Epithelial cell of prostate (primary cell): ENCODE results near the gene HOXC12.

ENCODE experiments used
- DNase-seq: peaks from one replicate; pipeline ENCODE4 v3.0.0-alpha.2; 2011; ENCODE audit warnings: low read depth, low spot score
- H3K27ac ChIP-seq: fragments of 450-650 bp; 2 replicates; pipeline ENCODE4 v1.5.1; 2017; ENCODE audit warnings: mild to moderate bottlenecking

HOXC12 gene

DNA sequence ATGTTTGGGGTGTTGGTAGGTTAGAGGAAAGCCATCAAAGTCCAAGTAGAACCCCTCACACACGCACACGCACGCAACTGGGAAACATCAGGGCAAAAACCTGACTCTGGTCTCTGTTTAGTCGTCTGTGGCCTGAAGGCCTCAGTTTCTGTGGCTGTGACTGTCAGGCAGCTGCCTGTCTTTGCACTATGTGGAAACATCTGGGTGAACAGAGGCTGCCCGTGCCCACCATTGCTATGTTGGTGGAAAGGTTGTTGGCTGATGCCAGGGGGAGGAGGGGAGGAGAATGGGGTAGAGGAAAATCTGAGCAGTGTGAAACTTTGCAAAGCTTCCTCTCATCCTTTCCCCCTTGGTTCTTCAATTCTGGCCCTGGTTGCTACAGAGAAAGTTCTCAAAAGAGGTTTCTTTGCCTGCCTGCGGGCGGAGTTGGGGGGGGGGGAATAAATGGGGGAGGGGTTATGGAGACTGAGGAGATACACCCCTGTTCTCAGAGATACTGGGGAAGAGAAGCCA, 37.7 kb downstream of the HOXC12 start:
- no peak overlapping the region for H3K27ac ChIP-seq

DNA sequence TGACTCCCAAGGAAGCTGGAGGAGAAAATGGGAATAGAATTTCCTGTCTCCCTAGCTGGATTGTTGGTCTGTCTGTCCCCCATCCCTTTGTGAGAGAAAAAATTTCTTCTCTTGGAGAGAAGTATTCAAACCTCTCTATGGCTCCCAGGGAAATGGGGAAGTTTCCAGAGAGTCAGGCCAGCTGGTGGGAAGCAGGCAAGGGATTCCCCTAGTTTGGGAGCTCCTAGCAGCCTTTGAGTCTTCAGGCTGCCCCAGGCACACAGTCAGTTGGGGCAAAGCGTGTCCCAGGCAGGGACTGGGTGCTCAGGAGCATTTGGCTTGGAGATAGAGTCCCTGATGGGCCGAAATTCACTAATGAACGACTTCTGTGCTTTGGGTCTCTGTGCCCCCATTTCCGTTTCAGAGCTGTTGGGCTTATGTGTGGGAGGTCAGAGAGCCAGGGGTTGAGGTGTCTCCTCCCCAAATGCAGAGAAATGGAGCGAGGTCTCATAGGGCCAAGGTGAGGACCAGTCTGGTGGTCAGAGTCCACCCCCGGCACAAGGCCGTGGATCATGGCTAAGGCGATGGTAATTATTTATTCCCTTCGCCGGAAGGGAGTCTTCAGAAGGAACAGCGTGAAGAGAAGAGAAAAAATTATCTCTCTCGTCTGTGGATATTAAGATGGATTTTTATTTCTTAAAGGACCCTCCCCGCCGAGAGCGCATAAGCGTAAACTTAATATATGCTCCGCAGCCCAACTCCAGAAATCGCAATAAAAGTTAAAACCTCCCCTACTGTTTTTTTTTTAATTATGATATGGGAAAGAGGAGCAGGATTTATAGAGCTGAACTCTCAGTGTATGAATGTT, 38.7 kb downstream of the HOXC12 start:
- H3K27ac ChIP-seq: no peak overlapping the region
- DNase-seq: no peak

More for the DNA sequence above, 37.7 kb downstream of the HOXC12 start:
- no peak for DNase-seq

DNA sequence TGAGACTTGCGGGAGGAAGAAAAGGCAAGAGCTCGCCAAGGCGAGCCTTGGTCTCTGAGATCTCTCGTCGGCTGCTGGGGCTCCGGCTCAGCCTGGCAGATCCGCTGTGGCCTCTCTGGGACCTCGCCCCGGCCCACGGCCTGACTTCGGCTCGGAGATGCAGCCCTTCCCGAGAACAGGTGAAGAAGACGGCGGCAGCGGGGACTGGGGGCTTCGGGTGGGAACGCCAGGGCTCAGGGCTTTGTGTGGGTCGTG, 39.2 kb downstream of the HOXC12 start:
- DNase-seq: no peak
- H3K27ac ChIP-seq: no peak overlapping the region

DNA sequence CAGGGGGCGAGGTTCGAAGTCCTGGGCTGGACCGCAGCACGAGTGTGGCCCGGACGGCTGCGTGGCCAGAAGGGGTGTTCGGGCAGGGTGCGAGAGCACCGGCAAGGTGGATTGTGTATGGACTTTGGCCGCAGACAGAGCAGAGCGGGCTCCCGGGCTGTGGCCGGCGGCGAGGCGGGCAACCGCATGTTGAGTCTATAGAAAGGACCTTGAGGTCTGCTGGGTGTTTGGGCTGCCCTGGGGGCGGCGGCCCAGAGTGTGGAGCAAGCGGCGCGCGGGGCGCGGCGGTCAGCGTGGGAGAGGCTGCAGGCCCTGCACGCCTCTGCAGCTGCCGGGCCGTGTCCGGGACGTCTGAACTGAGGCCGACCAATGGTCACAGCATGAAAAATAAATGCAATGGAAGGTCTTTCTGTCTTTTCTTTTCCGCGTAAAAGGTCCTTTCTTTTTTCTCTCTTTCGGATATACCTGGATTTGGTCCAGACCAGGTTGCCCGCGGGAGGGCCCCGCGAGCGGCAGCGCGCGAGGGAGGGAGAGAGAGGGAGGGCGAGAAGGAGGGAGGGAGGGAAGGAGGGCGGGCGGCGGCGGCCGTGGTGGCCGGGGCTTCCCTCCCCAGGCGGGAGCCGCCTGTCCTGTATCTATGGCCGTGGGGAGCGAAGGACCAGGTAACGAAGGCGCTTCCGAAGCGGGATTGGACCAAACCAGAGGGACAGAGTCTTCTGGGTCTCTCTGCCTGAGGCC, 39.7 kb downstream of the HOXC12 start:
- H3K27ac ChIP-seq: no peak overlapping the region
- no peak for DNase-seq

DNA sequence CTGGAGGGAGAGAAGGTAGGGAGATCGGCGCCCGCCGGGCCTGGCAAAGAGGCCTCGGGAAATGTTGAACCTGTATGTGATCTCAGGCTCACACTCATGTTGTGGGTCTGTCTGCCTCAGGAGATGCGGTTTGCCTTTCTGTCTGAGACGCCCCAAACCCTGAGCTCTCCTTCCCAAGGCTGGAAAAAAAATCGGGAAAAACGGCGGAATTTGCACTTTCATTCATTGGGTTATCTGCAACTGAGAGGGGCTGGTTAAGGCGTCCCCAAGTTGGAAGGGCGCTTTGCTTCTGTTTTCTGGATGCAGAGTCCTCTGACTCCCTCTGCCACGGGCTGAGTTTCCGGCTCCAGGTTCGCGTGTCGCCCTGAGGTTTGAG, 40.3 kb downstream of the HOXC12 start:
- no peak overlapping the region for H3K27ac ChIP-seq
- no peak for DNase-seq

DNA sequence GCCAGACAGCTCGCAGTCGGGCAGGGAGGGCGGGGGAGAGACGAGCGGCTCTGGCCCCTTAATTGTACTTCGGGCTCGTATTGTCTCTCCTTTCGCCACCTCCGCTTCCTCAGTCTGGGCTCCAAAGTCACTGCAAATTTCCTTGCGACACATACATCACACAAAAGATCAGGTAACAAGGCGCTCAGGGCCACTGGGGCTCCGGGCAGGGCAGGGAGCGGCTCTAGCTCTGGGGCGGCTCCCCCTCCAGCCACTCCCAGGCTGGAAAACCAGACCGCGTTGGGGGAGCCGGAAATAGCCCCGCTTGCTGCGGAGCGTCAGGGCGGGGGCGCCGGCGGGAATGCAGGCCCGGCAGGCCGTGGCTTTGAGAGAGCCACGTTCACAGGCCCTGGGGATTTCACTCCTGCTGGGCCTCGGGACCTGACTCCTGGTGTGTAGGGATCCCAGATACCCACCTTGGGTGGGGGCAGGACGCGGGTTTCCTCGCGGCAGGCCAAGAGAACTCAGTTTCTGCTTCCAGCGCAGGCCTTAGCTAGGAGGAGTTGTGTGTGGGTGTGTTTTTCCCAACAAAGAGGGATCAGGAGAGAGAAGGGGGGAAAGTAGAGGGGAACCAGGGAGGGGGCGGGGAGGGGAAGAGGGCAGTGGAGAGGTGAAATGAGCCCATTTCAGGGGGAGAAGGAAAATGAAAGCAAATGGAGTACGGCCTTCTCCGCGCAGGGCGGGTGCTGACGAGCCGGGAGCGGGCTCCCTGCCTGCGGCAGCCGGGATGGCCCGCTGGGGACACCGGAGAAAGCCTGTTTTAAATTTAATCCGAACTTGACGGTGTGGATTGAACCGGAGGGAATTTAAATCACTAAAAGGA, 40.9 kb downstream of the HOXC12 start:
- no peak for DNase-seq
- no peak overlapping the region for H3K27ac ChIP-seq

DNA sequence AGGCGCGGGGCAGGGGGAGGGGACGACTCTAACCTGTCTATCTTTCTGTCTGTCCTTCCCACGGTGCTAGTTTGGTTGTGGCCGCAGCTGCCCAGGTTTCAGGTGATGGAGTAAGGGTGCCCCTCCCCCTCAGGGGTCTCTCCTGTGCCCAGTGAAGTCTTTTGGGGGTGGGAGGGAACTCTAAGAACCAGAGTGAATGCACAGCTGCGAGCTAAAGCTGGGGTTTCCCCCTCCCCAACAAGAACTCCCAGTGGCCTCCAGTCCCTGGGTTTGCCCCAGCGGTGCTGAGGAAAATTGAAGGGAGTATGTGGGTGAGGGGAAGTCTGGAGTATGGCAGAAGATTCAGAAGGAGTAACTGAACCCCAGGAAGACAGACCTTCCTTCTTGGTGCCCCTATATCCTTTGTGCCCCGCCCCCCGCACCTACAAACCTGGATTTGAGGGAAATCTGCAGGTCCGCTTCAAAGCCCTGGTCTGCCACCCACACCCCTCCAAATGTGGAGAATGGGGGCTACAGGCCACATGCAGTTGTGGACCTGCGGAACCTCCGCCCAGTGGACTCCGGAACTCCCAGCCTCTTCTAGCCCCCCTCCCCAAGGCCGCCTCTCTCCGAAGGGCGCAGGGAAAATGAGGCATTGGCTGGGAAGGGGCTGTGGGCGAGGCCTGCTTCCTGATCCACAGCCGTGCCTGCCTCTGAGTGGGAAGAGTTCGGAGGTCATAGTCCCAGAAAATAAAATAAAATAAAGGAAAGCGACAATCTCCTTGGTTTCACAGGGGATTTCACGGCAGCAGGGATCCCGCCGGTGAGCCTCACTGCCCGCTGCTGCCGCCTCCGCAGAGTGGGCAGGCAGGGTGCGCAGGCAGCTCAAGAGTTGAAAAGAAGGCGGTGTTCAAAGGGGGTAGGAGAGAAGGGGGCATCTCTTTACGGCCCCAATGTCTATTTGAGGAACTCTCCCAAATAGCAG, 41.8 kb downstream of the HOXC12 start:
- H3K27ac ChIP-seq: no peak overlapping the region
- DNase-seq: no peak

DNA sequence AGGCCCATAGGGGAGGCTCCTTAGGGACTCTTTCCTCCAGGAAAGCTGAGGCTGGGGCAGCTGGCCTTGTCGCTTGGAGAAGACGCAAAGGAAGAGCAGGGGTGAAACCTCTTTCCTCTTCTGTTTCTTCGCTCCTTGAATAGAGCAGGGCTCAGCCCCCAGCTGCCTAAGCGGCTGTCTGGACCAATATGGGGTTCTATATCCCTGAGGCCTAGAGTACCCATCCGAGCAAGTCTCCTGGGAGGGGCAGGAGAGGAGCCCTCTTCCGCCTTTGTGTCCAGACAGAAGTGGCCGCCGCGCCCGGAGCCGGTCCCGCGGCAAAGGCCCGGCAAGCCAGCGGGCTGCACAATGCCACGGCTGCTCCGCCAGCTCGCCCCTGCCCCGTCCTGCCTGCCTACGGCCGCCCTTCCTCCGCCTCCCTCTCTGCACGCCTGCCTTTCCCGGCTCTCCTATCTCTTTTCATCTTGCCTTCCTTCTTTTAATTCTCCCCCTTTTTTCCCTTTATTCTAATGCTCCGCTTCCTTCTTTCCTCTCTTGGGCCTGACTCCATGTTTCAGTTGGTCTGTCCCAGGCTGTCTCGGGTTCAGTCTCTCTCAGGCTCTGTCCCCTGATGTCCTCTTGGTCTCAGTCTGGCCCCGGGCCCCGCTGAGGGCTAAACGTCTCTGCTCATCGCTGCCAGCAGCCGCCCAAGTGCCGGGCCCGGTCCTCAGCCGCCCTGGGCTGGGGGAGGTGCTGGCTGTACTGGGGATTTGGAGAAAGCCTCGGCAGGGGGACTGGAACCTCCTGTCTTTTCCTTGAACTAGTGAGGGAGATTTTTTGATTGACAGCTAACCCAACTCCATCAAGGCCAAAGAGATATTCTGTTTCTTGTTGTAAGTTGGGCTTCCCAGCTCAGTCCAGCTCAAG, 42.8 kb downstream of the HOXC12 start:
- no peak for DNase-seq
- H3K27ac ChIP-seq: no peak overlapping the region

DNA sequence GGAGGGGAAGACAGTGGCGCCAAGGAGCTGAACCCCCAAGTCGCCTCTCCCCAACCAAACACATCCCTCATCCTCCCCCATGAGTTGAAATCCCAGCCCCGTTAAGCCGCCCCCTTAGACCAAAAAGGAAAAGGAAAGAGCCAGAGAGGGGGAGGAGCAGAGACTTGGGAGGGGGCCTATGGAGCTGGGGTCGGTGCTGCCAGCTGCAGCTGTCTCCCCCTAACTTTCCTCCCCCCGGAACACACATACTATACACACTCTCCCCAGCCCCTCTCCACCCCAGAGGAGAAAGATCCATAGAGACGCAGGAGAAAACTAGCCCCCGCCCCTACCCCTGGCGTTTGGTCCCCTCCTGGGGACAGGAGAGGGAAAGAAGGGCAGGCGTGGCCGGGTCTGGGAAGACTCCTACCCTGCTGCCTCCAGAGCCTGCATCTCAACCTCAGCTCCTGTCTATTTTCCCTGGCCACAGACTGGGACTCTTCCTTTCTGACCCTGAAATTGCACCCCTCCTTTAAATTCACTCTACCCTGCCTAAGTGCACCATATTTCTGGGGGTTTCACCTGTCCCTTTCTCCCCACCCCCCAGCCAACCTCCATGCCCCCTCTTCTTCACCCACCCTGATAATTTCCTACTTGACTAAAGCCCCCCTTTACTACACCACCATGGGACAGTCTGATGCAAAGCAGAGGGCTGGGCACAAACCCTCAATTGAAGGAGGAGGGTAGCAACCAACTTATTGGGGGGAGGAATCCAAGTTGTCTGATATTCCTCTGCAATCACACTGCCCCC, 43.6 kb downstream of the HOXC12 start:
- DNase-seq: no peak
- H3K27ac ChIP-seq: no peak overlapping the region

DNA sequence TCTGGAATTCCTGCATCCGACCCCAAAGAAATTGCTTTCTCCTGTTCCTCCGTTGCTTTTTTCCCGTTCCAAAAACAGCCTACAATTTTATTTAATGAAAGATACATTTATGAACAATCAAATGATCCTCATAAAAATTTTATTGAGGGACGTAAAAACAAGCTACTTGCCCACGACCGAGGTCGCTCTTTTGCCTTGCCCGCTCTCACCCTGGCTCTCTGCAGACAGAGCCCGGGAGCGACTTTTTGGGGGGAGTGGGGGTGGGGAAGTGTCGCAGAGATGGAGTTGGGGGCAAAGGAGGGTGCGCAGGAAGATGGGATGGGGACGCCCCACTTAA, 44.2 kb downstream of the HOXC12 start:
- H3K27ac ChIP-seq: no peak overlapping the region
- DNase-seq: no peak

DNA sequence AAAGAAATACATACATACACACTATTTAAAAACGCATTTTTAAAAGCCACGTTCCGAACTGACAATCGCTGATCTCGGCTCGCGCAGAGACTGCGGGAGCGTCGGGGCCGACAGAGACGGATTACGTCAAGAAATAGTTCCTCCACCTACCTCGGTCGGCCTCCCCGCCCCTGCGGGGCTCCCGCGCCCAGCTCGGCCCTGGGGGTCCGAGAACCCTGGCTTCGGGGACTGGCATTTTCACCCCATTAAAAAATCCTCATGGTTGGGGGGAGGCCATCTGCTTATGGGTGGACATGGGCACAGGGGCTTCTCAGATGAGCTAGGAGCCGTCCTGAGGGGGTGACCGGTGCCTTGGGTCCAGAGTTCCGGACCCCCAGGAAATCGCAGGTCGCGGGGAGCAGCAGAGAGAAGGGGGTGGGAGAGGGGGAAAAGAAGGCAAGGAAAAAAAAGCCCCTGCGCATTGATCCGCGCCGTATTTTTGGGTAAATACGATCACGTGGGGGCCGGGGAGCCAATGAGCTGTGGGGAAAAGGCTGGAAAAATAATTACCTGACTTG, 44.9 kb downstream of the HOXC12 start:
- H3K27ac ChIP-seq: no peak overlapping the region
- no peak for DNase-seq

DNA sequence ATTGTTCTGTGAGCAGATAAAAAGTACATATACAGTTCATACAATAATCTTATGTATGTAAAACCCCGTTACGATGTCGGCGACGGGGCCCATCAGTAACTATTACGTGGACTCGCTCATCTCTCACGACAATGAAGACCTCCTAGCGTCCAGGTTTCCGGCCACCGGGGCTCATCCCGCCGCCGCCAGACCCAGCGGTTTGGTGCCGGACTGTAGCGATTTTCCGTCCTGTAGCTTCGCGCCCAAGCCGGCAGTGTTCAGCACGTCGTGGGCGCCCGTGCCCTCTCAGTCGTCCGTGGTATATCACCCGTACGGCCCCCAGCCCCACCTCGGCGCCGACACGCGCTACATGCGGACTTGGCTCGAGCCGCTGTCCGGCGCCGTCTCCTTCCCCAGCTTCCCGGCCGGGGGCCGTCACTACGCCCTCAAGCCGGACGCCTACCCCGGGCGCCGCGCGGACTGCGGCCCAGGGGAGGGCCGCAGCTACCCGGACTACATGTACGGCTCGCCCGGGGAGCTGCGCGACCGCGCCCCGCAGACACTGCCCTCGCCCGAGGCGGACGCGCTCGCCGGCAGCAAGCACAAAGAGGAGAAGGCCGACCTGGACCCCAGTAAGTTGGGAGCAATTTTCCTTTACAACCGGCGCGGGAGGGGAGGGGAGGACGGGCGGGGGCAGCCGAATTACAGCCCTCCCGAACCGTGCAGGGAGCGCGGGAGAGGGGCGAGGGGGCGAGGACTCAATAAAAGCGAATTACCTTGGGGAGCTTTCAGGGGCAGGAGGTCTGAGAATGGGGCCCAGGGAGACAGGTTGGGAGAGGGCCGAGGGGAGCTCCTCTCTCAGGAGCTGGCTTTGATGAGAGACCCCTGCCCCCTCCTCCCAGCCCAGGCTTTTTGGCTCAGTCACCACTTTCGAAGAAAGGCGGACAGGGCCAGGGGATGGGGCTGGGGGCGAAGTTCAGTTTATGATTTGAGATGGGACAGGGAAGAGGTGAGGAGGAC, 45.7 kb downstream of the HOXC12 start, which contains the start of gene HOXC9:
Gene HOXC9 (plus strand): TSS at position 46 of the 999 bp plus-strand sequence. CDS start 28 bp downstream, at position 74.
- H3K27ac ChIP-seq: no peak within 1 kb of the TSS
- no peak for DNase-seq

DNA sequence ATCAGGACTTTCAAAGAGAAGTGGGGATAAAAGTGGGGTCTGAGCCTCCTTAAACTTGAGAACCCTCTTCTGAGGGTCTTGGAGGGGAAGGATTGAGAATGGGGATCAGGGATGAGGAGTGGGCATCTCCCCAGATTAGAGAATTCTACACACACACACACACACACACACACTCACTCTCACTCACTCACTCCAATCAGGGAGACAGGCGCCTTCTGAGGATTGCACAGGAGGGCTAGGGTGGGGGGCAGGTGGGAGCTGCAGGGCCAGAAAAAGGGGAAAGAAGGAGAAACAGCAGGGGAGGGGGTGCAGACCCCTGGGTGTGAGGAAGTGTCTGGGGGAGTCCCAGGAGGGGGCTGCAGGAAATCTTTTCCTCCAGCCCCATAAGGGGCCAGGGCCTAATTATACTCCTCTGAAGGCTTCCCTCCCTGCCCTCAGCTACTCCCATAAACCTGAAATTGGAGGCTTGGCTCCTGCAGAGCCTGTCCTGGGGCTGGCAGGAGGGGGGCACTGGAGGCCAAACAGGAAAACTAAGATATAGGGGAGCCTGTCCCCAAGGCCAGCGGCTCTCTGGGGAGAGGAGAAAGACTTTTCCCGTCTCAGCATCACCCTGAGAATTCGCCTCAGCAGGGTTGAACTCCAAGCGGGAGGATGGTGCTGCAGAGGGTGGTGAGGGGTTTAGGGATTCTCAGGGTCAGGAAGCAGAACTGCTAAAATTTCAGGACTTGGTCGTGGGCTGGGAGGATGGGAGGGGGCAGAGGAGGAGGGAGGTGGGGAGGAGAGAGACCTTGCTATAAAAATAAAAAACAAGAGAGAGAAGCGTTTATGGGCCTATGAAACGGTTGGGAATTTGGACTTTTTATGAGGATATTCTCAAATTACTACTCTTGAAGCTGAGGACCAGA, 46.8 kb downstream of the HOXC12 start:
- no peak for DNase-seq

DNA sequence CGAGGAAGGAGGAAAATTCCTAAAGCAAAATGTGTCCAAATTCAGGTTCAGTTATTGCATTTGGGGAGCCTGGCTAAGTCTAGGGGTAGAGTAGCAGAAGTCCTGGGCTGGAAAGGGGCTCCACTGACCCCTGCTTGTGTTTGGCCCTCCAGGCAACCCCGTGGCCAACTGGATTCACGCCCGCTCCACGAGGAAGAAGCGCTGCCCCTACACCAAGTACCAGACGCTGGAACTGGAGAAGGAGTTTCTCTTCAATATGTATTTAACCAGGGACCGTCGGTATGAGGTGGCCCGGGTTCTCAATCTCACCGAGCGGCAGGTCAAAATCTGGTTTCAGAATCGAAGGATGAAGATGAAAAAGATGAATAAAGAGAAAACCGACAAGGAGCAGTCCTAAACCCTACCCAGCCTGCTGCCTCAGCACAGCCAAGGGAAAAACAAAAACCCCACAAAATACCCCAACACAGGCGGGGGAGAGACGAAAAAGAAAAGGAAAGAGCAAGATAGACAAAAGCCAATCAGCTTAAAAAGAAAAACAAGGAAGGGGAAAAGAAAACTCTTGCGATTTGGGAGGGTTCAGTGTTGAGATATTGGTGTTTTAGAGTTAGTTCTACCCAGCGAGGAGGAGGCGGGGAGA, 47.7 kb downstream of the HOXC12 start:
- no peak for DNase-seq
- H3K27ac ChIP-seq: no peak overlapping the region

More for the DNA sequence above, 46.8 kb downstream of the HOXC12 start:
- H3K27ac ChIP-seq: no peak overlapping the region

DNA sequence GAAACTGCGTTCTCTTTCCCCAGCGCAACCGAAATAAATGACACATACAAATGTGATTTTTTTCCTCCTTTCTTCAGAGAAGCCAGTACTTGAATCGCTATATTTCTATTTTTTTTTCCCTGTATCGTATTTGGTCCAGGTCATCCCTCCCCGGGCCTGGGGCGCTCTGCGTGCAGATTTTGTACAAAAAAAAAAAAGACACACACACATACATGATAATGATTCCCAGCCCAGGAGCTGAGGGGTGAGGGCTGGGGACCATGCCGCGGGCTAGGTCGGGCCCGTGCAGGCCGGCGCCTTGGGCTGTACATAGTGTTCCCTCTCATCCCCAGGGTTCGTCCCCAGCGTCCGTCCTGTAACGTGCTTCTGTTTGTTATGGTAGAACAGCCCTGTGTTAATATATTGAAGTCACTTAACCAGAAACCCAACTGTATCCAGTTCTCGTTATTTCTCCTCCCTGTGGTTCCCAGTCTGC, 48.2 kb downstream of the HOXC12 start:
- H3K27ac ChIP-seq: no peak overlapping the region

More for the DNA sequence above, 48.2 kb downstream of the HOXC12 start:
- no peak for DNase-seq
